K562 (cell line): Measurements from ENCODE around the gene DRC1. TPM values are rescaled to one million over a fixed set of nuclear protein-coding genes. Genes with fewer than 3 reads are reported as not detected.

ENCODE experiments used
- ATAC-seq: fragments of 200-7000 bp; cut with Tn5 transposase; 3 replicates; pipeline ENCODE4 v1.9.1; 2020; ENCODE audit warnings: moderate library complexity
- BruUV-seq: library from RNA; stranded (reverse); fragments of 400-500 nt; replicated peaks from 2 replicates; lab custom pipeline; 2021; lab: Mats Ljungman, UMichigan
- CTCF ChIA-PET: fragments of 300-600 bp; formaldehyde crosslinking; extraction: SDS; loops from one replicate; lab custom pipeline; 2021; ENCODE audit warnings: low intra/inter-chr PET ratio; lab: Yijun Ruan, JAX
- POLR2A ChIA-PET: fragments of 300-600, 350-650 bp; sonication (Branson Sonifier 250); formaldehyde crosslinking; extraction: SDS; loops from one replicate; lab custom pipeline; 2021; ENCODE audit warnings: antibody characterized with exemption, inconsistent platforms; lab: Yijun Ruan, JAX
- DNase-seq, 4 experiments: peaks; one replicate each; pipeline versions ENCODE4 v3.0.0 to v3.0.0-alpha.2; 2011 to 2018; ENCODE audit warnings: low spot score in 3 of 4, mixed read lengths in 3 of 4; ENCODE audit errors: extremely low read depth in 1 of 4
- FAIRE-seq: peaks from 2 replicates; lab custom pipeline; 2011; peaks lifted over from hg19 to GRCh38; lab: Jason Lieb, UNC
- H2AFZ ChIP-seq: 2 replicates; pipeline ENCODE4 v1.6.0; 2011; ENCODE audit warnings: low read depth, low read length, control low read depth, inconsistent platforms
- H3K27ac ChIP-seq: fragments of 200-600 bp; 3 replicates; pipeline ENCODE4 v1.8.0; 2011; ENCODE audit warnings: low read depth, mild to moderate bottlenecking, control low read depth, inconsistent platforms, low read length, moderate library complexity, mixed read lengths; ENCODE audit errors: extremely low read depth
- H3K27me3 ChIP-seq, 2 experiments: fragments of 300-600 bp in 1 of 2; 2 replicates in 1 of 2; 3 replicates in 1 of 2; pipeline versions ENCODE4 v1.6.0 to v1.8.0; 2011; ENCODE audit warnings: inconsistent platforms in 2 of 2, low read length in 2 of 2, mild to moderate bottlenecking in 1 of 2, mixed read lengths in 1 of 2, moderate library complexity in 1 of 2; ENCODE audit not compliant: control insufficient read depth in 2 of 2, insufficient read depth in 2 of 2
- H3K36me3 ChIP-seq: fragments of 300-600 bp; 3 replicates; pipeline ENCODE4 v1.8.0; 2011; ENCODE audit warnings: mild to moderate bottlenecking, low read length, inconsistent platforms; ENCODE audit not compliant: control insufficient read depth, insufficient read depth
- H3K4me1 ChIP-seq, 2 experiments: fragments of 200-600 bp in 1 of 2; replicated peaks in 1 of 2; 2 replicates in 1 of 2; 3 replicates in 1 of 2; pipeline versions ENCODE4 v1.5.1 to v1.8.0; 2011; ENCODE audit warnings: inconsistent platforms in 2 of 2, low read length in 2 of 2, mild to moderate bottlenecking in 1 of 2, mixed read lengths in 1 of 2, moderate library complexity in 1 of 2; ENCODE audit not compliant: control insufficient read depth in 2 of 2, insufficient read depth in 2 of 2
- H3K4me2 ChIP-seq: 2 replicates; pipeline ENCODE4 v1.6.1; 2011; ENCODE audit warnings: low read length, control low read depth, inconsistent platforms, mixed read lengths; ENCODE audit not compliant: insufficient read depth
- H3K4me3 ChIP-seq: fragments of 200-600 bp; sonication (generic), shearing (Covaris generic); 2 replicates; pipeline ENCODE4 v1.5.1; 2016; ENCODE audit warnings: control low read depth, inconsistent platforms
- H3K79me2 ChIP-seq: fragments of 200-600 bp; 3 replicates; pipeline ENCODE4 v1.8.0; 2011; ENCODE audit warnings: low read length, inconsistent platforms; ENCODE audit not compliant: control insufficient read depth, insufficient read depth
- H3K9ac ChIP-seq, 2 experiments: 2 replicates each; pipeline versions ENCODE4 v1.6.0 to v1.6.1; 2011; ENCODE audit warnings: low read depth in 2 of 2, low read length in 2 of 2, control low read depth in 1 of 2, inconsistent platforms in 1 of 2, mild to moderate bottlenecking in 1 of 2, mixed read lengths in 1 of 2; ENCODE audit not compliant: insufficient read depth in 1 of 2
- H3K9me1 ChIP-seq: one replicate; pipeline ENCODE4 v1.6.0; 2011; ENCODE audit warnings: inconsistent platforms, mild to moderate bottlenecking, low read length, moderate library complexity; ENCODE audit not compliant: control insufficient read depth, insufficient read depth
- H3K9me3 ChIP-seq: replicated peaks from 2 replicates; pipeline ENCODE4 v1.5.1; 2011; ENCODE audit warnings: low read depth, low read length, inconsistent platforms; ENCODE audit not compliant: control insufficient read depth, insufficient read depth
- H4K20me1 ChIP-seq: replicated peaks from 2 replicates; pipeline ENCODE4 v1.6.1; 2011; ENCODE audit warnings: low read length, inconsistent platforms, mixed read lengths; ENCODE audit not compliant: control insufficient read depth, insufficient read depth
- CBFB ChIP-seq: sonication (generic); formaldehyde crosslinking; IDR thresholded peaks from 2 replicates; pipeline ENCODE4 v1.4.0; 2020; ENCODE audit warnings: mild to moderate bottlenecking, missing genetic modification reagents
- FOSL1 ChIP-seq: fragments of 200-800 bp; sonication (Bioruptor generic); conservative IDR thresholded peaks from 2 replicates; pipeline ENCODE4 v1.6.1; 2016; ENCODE audit warnings: missing genetic modification characterization, missing compliant biosample characterization
- WGBS: fragments of 100-300 bp; shearing (Covaris generic); methylation state at CpG from one replicate; pipeline ENCODE4 v1.1.6; 2016; ENCODE audit warnings: low coverage, mixed read lengths; ENCODE audit not compliant: insufficient coverage; ENCODE audit errors: missing lambda C conversion rate; 5-methylcytosine and 5-hydroxymethylcytosine counted together
- in situ Hi-C: fragments of 300-500 bp; cut with MboI; formaldehyde crosslinking; loops from 4 replicates; pipeline ENCODE4 v1.15.0; 2018; ENCODE audit warnings: inconsistent platforms, mixed read lengths
- intact Hi-C: fragments of 100-400 bp; cut with micrococcal nuclease; formaldehyde crosslinking; loops from 2 replicates; pipeline ENCODE4 v1.14.2; 2022
- polyA plus RNA-seq, 8 experiments: library from polyadenylated mRNA; depleted of rRNA in 4 of 8; stranded (reverse) in 5 of 8; unstranded in 3 of 8; fragments of >200 nt; fragmentation: Nextera tagmentation in 2 of 8; fragmentation: Illumina TruSeq in 1 of 8; extraction: Ambion mirVana in 2 of 8; extraction: Trizol in 1 of 8; gene quantifications; 2 replicates each; pipeline versions ENCODE4 v1.2.1 to v1.2.3, GENCODE V29; 2011 to 2014; ENCODE audit warnings: inconsistent platforms in 1 of 8, missing spikeins in 1 of 8
- total RNA-seq, 7 experiments: library from RNA; depleted of rRNA in 6 of 7; stranded (reverse); fragments of >200 nt in 6 of 7; fragmentation: Illumina TruSeq in 2 of 7; extraction: Trizol in 2 of 7; gene quantifications; 2 replicates each; pipeline versions ENCODE4 v1.2.1 to v1.2.3, GENCODE V29; 2011 to 2021; ENCODE audit warnings: low replicate concordance in 1 of 7
- TF ChIP-seq, protein P1 (sequence below): sonication (generic); formaldehyde crosslinking; IDR thresholded peaks from 2 replicates; pipeline ENCODE4 v1.8.1; 2023; ENCODE audit warnings: missing genetic modification reagents, mild to moderate bottlenecking, borderline replicate concordance
- TF ChIP-seq, protein P2 (sequence below): fragments of 250-450 bp; sonication (Bioruptor Pico); IDR thresholded peaks from 2 replicates; pipeline ENCODE4 v1.5.0; 2021; ENCODE audit warnings: mild to moderate bottlenecking, moderate library complexity
- TF ChIP-seq, protein P3 (sequence below): fragments of 200-800 bp; sonication (Bioruptor generic); IDR thresholded peaks from 2 replicates; pipeline ENCODE4 v1.6.1; 2017; ENCODE audit warnings: missing genetic modification characterization, missing compliant biosample characterization

Gene DRC1
- total and polyA plus RNA-seq, 9 of the 15 experiments (the other 6 are each of a cell fraction or from before 2014, with no cell fraction given): 0.07 to 0.10 TPM; not detected in 7

DNA sequence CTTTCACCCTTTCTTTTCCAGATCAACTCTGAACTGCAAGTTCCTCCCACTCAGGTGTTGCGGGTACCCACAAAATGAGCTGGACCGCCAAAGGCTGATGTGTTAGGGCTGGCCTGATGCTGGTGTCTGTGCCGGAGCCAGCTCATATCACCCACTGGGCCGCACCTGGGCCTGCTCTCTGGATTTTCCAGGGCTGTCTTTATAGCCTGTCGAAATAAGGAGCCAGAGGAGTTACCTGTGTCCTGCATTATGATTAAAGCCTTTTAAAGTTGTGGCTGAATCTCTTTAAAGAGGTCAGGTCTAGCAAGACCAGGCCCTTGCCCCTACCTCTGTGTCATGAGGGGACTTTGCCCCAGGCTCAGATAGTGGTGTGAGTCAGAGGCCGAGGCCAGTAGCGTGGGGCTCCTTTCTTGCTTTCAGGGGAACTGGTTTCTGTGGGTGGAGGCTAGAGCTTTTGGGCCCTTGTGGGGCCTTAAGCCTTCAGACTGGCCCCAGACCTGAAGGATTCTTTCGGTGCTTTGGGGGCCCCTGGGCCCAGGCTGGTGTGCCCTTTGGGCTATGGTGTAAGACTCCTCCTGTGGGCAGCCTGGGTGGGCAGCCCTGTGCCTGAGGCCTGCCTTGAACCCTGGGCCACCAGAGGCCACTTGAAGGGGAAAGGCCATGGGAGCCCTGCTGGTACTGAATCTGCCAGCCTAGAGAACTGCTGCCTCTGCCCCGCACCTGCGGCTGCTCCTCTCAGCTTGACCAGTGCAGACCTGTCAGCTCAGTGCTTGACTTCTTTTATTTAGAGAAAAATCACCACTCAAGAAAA is 54.9 kb downstream of the DRC1 start:
- no peaks in the 10 kb centered on the region for H3K9me3 ChIP-seq
- no peak overlapping the region for H2AFZ ChIP-seq
- no peaks in the 10 kb centered on the region for H4K20me1 ChIP-seq
- in situ Hi-C loops: no loop called here
- H3K9ac ChIP-seq: peak overlapping the region in 1 of 2 experiments; percentile 66; a peak in 1 of 4 replicates
- intact Hi-C loops: no loop called here
- ChIA-PET POLR2A (interaction anchor here (0.5 kb wide), 1 partner anchor 11 kb away, joined by 3 read pairs; no protein-coding TSS in a partner anchor), CTCF (no interaction called here)
- ATAC-seq (no peak), DNase-seq (no peak), FAIRE-seq (no peak)
- H3K9me1 ChIP-seq: no peaks in the 10 kb centered on the region
- peaks cover 0 to 31% of the 10 kb centered on the region in 2 experiments; a peak in 2 of 5 replicates for H3K4me1 ChIP-seq
- no peaks in the 10 kb centered on the region for H3K79me2 ChIP-seq
- no TSS peak for BruUV-seq
- H3K4me3 ChIP-seq: no peak overlapping the region
- 56% methylated on average over 10 of the region's 10 CpGs for WGBS
- TF ChIP-seq CBFB (CRISPR knock-in tag) (no peak), FOSL1 (tag) (peak; percentile 56)
- TF ChIP-seq, protein P1, sequence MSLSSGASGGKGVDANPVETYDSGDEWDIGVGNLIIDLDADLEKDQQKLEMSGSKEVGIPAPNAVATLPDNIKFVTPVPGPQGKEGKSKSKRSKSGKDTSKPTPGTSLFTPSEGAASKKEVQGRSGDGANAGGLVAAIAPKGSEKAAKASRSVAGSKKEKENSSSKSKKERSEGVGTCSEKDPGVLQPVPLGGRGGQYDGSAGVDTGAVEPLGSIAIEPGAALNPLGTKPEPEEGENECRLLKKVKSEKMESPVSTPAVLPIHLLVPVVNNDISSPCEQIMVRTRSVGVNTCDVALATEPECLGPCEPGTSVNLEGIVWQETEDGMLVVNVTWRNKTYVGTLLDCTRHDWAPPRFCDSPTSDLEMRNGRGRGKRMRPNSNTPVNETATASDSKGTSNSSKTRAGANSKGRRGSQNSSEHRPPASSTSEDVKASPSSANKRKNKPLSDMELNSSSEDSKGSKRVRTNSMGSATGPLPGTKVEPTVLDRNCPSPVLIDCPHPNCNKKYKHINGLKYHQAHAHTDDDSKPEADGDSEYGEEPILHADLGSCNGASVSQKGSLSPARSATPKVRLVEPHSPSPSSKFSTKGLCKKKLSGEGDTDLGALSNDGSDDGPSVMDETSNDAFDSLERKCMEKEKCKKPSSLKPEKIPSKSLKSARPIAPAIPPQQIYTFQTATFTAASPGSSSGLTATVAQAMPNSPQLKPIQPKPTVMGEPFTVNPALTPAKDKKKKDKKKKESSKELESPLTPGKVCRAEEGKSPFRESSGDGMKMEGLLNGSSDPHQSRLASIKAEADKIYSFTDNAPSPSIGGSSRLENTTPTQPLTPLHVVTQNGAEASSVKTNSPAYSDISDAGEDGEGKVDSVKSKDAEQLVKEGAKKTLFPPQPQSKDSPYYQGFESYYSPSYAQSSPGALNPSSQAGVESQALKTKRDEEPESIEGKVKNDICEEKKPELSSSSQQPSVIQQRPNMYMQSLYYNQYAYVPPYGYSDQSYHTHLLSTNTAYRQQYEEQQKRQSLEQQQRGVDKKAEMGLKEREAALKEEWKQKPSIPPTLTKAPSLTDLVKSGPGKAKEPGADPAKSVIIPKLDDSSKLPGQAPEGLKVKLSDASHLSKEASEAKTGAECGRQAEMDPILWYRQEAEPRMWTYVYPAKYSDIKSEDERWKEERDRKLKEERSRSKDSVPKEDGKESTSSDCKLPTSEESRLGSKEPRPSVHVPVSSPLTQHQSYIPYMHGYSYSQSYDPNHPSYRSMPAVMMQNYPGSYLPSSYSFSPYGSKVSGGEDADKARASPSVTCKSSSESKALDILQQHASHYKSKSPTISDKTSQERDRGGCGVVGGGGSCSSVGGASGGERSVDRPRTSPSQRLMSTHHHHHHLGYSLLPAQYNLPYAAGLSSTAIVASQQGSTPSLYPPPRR: no peak
- TF ChIP-seq, protein P2, sequence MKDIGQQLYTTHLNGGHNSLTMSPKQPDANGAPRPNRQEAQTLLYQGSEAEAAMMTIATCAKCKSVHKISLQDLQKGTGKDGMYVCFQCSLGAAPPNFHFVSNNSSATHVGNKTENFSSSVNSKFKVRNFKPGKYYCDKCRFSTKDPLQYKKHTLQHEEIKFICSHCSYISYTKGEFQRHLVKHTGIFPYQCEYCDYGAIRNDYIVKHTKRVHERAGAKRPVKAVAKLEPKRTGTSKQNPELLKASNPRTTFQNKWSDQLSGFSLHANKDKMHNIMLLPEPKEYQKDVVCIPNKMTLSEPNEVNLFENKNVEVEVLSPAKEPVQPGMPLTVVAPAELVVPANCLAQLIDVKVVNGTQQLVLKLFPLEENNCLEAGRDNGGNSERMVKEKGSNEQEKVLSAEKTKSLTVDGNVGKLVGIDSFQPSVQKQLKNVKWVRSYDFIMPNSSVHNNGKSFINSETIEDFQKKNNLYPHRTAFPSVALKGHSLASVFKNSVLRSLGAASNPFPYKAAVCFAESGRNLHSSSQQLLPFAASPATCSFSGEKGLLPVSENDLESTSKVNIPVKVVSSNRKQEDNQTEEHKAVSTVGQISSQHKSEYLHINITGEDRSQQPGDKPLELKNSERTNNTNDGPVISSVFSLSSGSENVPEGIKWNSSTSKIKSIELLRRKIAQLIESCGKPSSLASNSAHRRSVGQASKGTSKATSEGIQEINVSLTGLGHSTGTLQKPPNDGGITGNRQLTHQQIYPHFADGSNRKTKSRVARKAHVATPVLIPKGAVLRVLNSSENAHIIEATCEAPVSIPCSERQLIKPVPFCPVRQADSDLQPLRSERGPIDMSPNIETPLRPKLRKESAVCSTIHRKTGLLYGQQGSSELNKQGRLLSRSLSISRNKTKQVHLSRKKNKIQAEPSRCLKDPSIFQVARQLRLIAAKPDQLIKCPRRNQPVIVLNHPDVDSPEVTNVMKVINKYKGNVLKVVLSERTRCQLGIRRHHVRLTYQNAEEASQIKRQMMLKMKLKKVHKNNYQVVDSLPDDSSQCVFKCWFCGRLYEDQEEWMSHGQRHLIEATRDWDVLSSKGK: no peak
- TF ChIP-seq, protein P3, sequence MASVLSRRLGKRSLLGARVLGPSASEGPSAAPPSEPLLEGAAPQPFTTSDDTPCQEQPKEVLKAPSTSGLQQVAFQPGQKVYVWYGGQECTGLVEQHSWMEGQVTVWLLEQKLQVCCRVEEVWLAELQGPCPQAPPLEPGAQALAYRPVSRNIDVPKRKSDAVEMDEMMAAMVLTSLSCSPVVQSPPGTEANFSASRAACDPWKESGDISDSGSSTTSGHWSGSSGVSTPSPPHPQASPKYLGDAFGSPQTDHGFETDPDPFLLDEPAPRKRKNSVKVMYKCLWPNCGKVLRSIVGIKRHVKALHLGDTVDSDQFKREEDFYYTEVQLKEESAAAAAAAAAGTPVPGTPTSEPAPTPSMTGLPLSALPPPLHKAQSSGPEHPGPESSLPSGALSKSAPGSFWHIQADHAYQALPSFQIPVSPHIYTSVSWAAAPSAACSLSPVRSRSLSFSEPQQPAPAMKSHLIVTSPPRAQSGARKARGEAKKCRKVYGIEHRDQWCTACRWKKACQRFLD (CRISPR knock-in tag): no peak
- H3K27ac ChIP-seq: no peak overlapping the region
- H3K4me2 ChIP-seq: no peak overlapping the region
- H3K27me3 ChIP-seq: peaks cover 0 to 20% of the 10 kb centered on the region in 2 experiments; a peak in 3 of 5 replicates
- H3K36me3 ChIP-seq: no peaks in the 10 kb centered on the region
